GM12878 (cell line): ENCODE results near the gene WDFY4. TPM values are rescaled to one million over a fixed set of nuclear protein-coding genes. Genes with fewer than 3 reads are reported as not detected.

Experiments used
- ATAC-seq: fragments of 200-7000 bp; cut with Tn5 transposase; 3 replicates; pipeline ENCODE4 v1.9.1; 2020; ENCODE audit warnings: mild to moderate bottlenecking, moderate library complexity
- BruUV-seq: library from RNA; stranded (reverse); fragments of 400-500 nt; replicated peaks from 2 replicates; lab custom pipeline; 2021; lab: Mats Ljungman, UMichigan
- CTCF ChIA-PET: fragments of 300-600 bp; sonication (Branson Sonifier 250); formaldehyde crosslinking; extraction: SDS; loops from one replicate; lab custom pipeline; 2021; ENCODE audit warnings: inconsistent platforms; lab: Yijun Ruan, JAX
- POLR2A ChIA-PET: fragments of 350-600 bp; formaldehyde crosslinking; extraction: SDS; loops from one replicate; lab custom pipeline; 2021; ENCODE audit warnings: inconsistent platforms; lab: Charles Lee
- RAD21 ChIA-PET: fragments of 300-600 bp; sonication (Branson Sonifier 250); formaldehyde crosslinking; loops from one replicate; lab custom pipeline; 2023; ENCODE audit warnings: antibody characterized with exemption; ENCODE audit not compliant: unreplicated experiment; lab: Charles Lee
- SMC1A ChIA-PET: fragments of 300-600 bp; sonication (Branson Sonifier 250); formaldehyde crosslinking; loops from one replicate; lab custom pipeline; 2023; ENCODE audit not compliant: unreplicated experiment, uncharacterized antibody; lab: Charles Lee
- DNase-seq: peaks from one replicate; pipeline ENCODE4 v3.0.0-alpha.2; 2011; ENCODE audit warnings: low read depth, low spot score
- FAIRE-seq: peaks from 3 replicates; lab custom pipeline; 2011; peaks lifted over from hg19 to GRCh38; lab: Jason Lieb, UNC
- H2AFZ ChIP-seq: 2 replicates; pipeline ENCODE4 v1.6.0; 2011; ENCODE audit warnings: low read depth, low read length, control low read depth; ENCODE audit not compliant: control insufficient read depth
- H3K27ac ChIP-seq: 2 replicates; pipeline ENCODE4 v1.5.1; 2011; ENCODE audit warnings: control low read depth; ENCODE audit not compliant: control insufficient read depth, insufficient read depth
- H3K27me3 ChIP-seq, 2 experiments: replicated peaks in 1 of 2; 2 replicates each; pipeline versions ENCODE4 v1.6.0 to v1.6.1; 2011; ENCODE audit warnings: low read length in 1 of 2; ENCODE audit not compliant: control insufficient read depth in 2 of 2, insufficient read depth in 2 of 2
- H3K36me3 ChIP-seq, 2 experiments: 2 replicates each; pipeline ENCODE4 v1.5.1; 2011; ENCODE audit warnings: low read length in 1 of 2; ENCODE audit not compliant: control insufficient read depth in 2 of 2, insufficient read depth in 2 of 2
- H3K4me1 ChIP-seq: 2 replicates; pipeline ENCODE4 v1.6.1; 2011; ENCODE audit warnings: mild to moderate bottlenecking, low read length, moderate library complexity, mixed read lengths; ENCODE audit not compliant: control insufficient read depth, insufficient read depth
- H3K4me2 ChIP-seq: 2 replicates; pipeline ENCODE4 v1.6.0; 2011; ENCODE audit warnings: control low read depth; ENCODE audit not compliant: control insufficient read depth, insufficient read depth
- H3K4me3 ChIP-seq: fragments of 200-600 bp; sonication (generic); 2 replicates; pipeline ENCODE4 v1.5.1; 2016
- H3K79me2 ChIP-seq: 2 replicates; pipeline ENCODE4 v1.6.0; 2011; ENCODE audit warnings: low read length; ENCODE audit not compliant: control insufficient read depth, insufficient read depth
- H3K9ac ChIP-seq: 2 replicates; pipeline ENCODE4 v1.8.0; 2011; ENCODE audit warnings: low read length, control low read depth, mixed read lengths; ENCODE audit not compliant: control insufficient read depth, insufficient read depth
- H3K9me3 ChIP-seq: replicated peaks from 3 replicates; pipeline ENCODE4 v1.5.1; 2011; ENCODE audit warnings: mild to moderate bottlenecking, low read length; ENCODE audit not compliant: control insufficient read depth, insufficient read depth
- H4K20me1 ChIP-seq: 2 replicates; pipeline ENCODE4 v1.6.0; 2011; ENCODE audit not compliant: control insufficient read depth, insufficient read depth
- BACH1 ChIP-seq: fragments of 450-650 bp; IDR thresholded peaks from 2 replicates; pipeline ENCODE4 v1.6.1; 2017; ENCODE audit warnings: mild to moderate bottlenecking, borderline replicate concordance
- BRCA1 ChIP-seq: IDR thresholded peaks from 2 replicates; pipeline ENCODE4 v1.6.1; 2011; ENCODE audit warnings: low read depth, low read length, improper control_type of control experiment
- CHD2 ChIP-seq: IDR thresholded peaks from 2 replicates; pipeline ENCODE4 v1.6.1; 2011; ENCODE audit warnings: low read depth, low read length, improper control_type of control experiment, borderline replicate concordance
- CREM ChIP-seq: IDR thresholded peaks from 2 replicates; pipeline ENCODE4 v1.6.1; 2014; ENCODE audit warnings: antibody characterized with exemption, low read depth
- ELK1 ChIP-seq: IDR thresholded peaks from 2 replicates; pipeline ENCODE4 v1.6.1; 2012; ENCODE audit warnings: low read depth, low read length, improper control_type of control experiment
- IKZF1 ChIP-seq: fragments of 450-650 bp; conservative IDR thresholded peaks from 2 replicates; pipeline ENCODE4 v1.6.1; 2017; ENCODE audit warnings: antibody characterized with exemption, mild to moderate bottlenecking
- KDM1A ChIP-seq: fragments of 200-600 bp; sonication (generic); IDR thresholded peaks from 2 replicates; pipeline ENCODE4 v1.6.1; 2016; ENCODE audit warnings: borderline replicate concordance
- MEF2A ChIP-seq: IDR thresholded peaks from 2 replicates; pipeline ENCODE4 v1.6.1; 2011; ENCODE audit warnings: low read depth, mild to moderate bottlenecking, low read length, moderate library complexity; ENCODE audit not compliant: insufficient read depth
- NFIC ChIP-seq: IDR thresholded peaks from 2 replicates; pipeline ENCODE4 v1.6.1; 2012; ENCODE audit warnings: low read depth, mild to moderate bottlenecking, inconsistent platforms, low read length, moderate library complexity
- RAD21 ChIP-seq: IDR thresholded peaks from 2 replicates; pipeline ENCODE4 v1.6.1; 2011; ENCODE audit warnings: mild to moderate bottlenecking, low read depth, low read length, moderate library complexity; ENCODE audit not compliant: insufficient read depth
- RELA ChIP-seq: fragments of 450-650 bp; IDR thresholded peaks from 2 replicates; pipeline ENCODE4 v1.8.0; 2014; ENCODE audit warnings: borderline replicate concordance; ENCODE audit not compliant: partially characterized antibody
- SREBF1 ChIP-seq: IDR thresholded peaks from 2 replicates; pipeline ENCODE4 v1.6.1; 2012; ENCODE audit warnings: mild to moderate bottlenecking, low read length
- STAT3 ChIP-seq: IDR thresholded peaks from 2 replicates; pipeline ENCODE4 v1.6.1; 2011; ENCODE audit warnings: low read depth, low read length, improper control_type of control experiment
- SUZ12 ChIP-seq: fragments of 200-600 bp; sonication (generic); IDR thresholded peaks from one replicate; pipeline ENCODE4 v1.6.1; 2018; ENCODE audit warnings: antibody characterized with exemption, mild to moderate bottlenecking; ENCODE audit not compliant: unreplicated experiment
- TAF1 ChIP-seq: IDR thresholded peaks from 2 replicates; pipeline ENCODE4 v1.6.1; 2011; ENCODE audit warnings: mild to moderate bottlenecking, low read depth, low read length, borderline replicate concordance
- TBL1XR1 ChIP-seq: IDR thresholded peaks from 2 replicates; pipeline ENCODE4 v1.6.1; 2012; ENCODE audit warnings: low read depth, low read length, improper control_type of control experiment
- ZSCAN29 ChIP-seq: fragments of 450-650 bp; IDR thresholded peaks from 2 replicates; pipeline ENCODE4 v1.6.1; 2017; ENCODE audit warnings: mild to moderate bottlenecking, moderate library complexity
- WGBS: methylation state at CpG from one replicate; pipeline ENCODE4 v1.1.6; 2016; ENCODE audit warnings: low lambda C conversion rate; ENCODE audit not compliant: insufficient replicate concordance, insufficient coverage; ENCODE audit errors: missing lambda C conversion rate; 5-methylcytosine and 5-hydroxymethylcytosine counted together
- in situ Hi-C: fragments of 300-500 bp; cut with MboI; formaldehyde crosslinking; loops from 9 replicates; pipeline ENCODE4 v1.14.3; 2018; ENCODE audit warnings: mixed read lengths
- intact Hi-C: fragments of 100-400 bp; cut with micrococcal nuclease; formaldehyde crosslinking; loops from one replicate; pipeline ENCODE4 v1.14.2; 2022; ENCODE audit not compliant: unreplicated experiment
- polyA plus RNA-seq, 11 experiments: library from polyadenylated mRNA; depleted of rRNA in 4 of 11; unstranded in 6 of 11; stranded (reverse) in 5 of 11; fragments of >200 nt; fragmentation: Nextera tagmentation in 4 of 11; fragmentation: Illumina TruSeq in 1 of 11; extraction: Ambion mirVana in 4 of 11; extraction: Trizol in 1 of 11; gene quantifications; 1 replicate in 1 of 11; 2 replicates in 10 of 11; pipeline versions ENCODE4 v1.2.1 to v1.2.3, GENCODE V29; 2011 to 2016; ENCODE audit warnings: inconsistent platforms in 2 of 11, missing spikeins in 2 of 11, low read depth in 1 of 11
- total RNA-seq, 4 experiments: library from RNA; depleted of rRNA in 3 of 4; stranded (reverse); fragments of >200 nt in 3 of 4; fragmentation: Illumina TruSeq in 1 of 4; extraction: Trizol in 1 of 4; gene quantifications; 2 replicates each; pipeline versions ENCODE4 v1.2.1 to v1.2.3, GENCODE V29; 2013 to 2021
- TF ChIP-seq, protein P1 (sequence below): IDR thresholded peaks from 2 replicates; pipeline ENCODE4 v1.6.1; 2012; ENCODE audit warnings: improper control_type of control experiment, low read depth, low read length; ENCODE audit not compliant: insufficient replicate concordance

Gene WDFY4
- total and polyA plus RNA-seq, 10 of the 15 experiments (the other 5 are each of a cell fraction or from before 2014, with no cell fraction given): 13.5 to 132 (median 47.3) TPM

- Histone ChIP-seq H4K20me1 (no peaks in the 10 kb centered on the region), H3K9me3 (no peaks in the 10 kb centered on the region), H3K9ac (no peak overlapping the region), H3K36me3 (peaks cover 20 to 33% of the 10 kb centered on the region in 2 experiments), H3K79me2 (no peaks in the 10 kb centered on the region), H3K27me3 (no peaks in the 10 kb centered on the region), H3K27ac (no peak overlapping the region), H3K4me1 (no peaks in the 10 kb centered on the region), H3K4me2 (no peak overlapping the region), H3K4me3 (no peak overlapping the region), H2AFZ (no peak overlapping the region)
- ChIA-PET SMC1A (no interaction called here), POLR2A (no interaction called here), RAD21 (interaction anchor here (1.4 kb wide), 1 partner anchor 311 kb away, joined by 5 read pairs; no protein-coding TSS in a partner anchor), CTCF (interaction anchor here (1.2 kb wide), 1 partner anchor 311 kb away, joined by 3 read pairs; no protein-coding TSS in a partner anchor)
- BruUV-seq: no TSS peak
- TF ChIP-seq IKZF1: no peak
- no peak for TF ChIP-seq NFIC
- TF ChIP-seq RAD21: no peak
- no peak for TF ChIP-seq RELA
- TF ChIP-seq BRCA1: no peak
- no peak for TF ChIP-seq CHD2
- no peak for TF ChIP-seq KDM1A
- no peak for TF ChIP-seq BACH1
- no peak for TF ChIP-seq MEF2A
- no peak for TF ChIP-seq STAT3
- TF ChIP-seq ZSCAN29: no peak
- no peak for TF ChIP-seq SUZ12
- TF ChIP-seq TAF1: no peak
- TF ChIP-seq CREM: no peak
- no peak for TF ChIP-seq SREBF1
- TF ChIP-seq ELK1: no peak
- TF ChIP-seq, protein P1, sequence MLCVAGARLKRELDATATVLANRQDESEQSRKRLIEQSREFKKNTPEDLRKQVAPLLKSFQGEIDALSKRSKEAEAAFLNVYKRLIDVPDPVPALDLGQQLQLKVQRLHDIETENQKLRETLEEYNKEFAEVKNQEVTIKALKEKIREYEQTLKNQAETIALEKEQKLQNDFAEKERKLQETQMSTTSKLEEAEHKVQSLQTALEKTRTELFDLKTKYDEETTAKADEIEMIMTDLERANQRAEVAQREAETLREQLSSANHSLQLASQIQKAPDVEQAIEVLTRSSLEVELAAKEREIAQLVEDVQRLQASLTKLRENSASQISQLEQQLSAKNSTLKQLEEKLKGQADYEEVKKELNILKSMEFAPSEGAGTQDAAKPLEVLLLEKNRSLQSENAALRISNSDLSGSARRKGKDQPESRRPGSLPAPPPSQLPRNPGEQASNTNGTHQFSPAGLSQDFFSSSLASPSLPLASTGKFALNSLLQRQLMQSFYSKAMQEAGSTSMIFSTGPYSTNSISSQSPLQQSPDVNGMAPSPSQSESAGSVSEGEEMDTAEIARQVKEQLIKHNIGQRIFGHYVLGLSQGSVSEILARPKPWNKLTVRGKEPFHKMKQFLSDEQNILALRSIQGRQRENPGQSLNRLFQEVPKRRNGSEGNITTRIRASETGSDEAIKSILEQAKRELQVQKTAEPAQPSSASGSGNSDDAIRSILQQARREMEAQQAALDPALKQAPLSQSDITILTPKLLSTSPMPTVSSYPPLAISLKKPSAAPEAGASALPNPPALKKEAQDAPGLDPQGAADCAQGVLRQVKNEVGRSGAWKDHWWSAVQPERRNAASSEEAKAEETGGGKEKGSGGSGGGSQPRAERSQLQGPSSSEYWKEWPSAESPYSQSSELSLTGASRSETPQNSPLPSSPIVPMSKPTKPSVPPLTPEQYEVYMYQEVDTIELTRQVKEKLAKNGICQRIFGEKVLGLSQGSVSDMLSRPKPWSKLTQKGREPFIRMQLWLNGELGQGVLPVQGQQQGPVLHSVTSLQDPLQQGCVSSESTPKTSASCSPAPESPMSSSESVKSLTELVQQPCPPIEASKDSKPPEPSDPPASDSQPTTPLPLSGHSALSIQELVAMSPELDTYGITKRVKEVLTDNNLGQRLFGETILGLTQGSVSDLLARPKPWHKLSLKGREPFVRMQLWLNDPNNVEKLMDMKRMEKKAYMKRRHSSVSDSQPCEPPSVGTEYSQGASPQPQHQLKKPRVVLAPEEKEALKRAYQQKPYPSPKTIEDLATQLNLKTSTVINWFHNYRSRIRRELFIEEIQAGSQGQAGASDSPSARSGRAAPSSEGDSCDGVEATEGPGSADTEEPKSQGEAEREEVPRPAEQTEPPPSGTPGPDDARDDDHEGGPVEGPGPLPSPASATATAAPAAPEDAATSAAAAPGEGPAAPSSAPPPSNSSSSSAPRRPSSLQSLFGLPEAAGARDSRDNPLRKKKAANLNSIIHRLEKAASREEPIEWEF: no peak
- no peak for TF ChIP-seq TBL1XR1
- intact Hi-C loops: no loop called here
- in situ Hi-C loops: no loop called here
- FAIRE-seq (no peak), ATAC-seq (no peak), DNase-seq (no peak)
- WGBS: 97% methylated on average over 14 of the region's 14 CpGs
Measured at GRCh38 chr10:48970046-48970445, 285.4 kb downstream of the WDFY4 start.
